HG02840 (cell line): ENCODE measurements around the gene RGMB.

Experiments
- ATAC-seq: cut with Tn5 transposase; IDR thresholded peaks from one replicate; pipeline ENCODE4 v1.9.1; 2021; ENCODE audit warnings: mild to moderate bottlenecking, moderate library complexity, moderate number of reproducible peaks; ENCODE audit not compliant: unreplicated experiment, low FRiP score

The RGMB gene

GRCh38 chr5:98768160-98768959 is 5.1 kb upstream of the RGMB start:
- ATAC-seq = no peak

GRCh38 chr5:98768960-98769209 is 4.6 kb upstream of the RGMB start:
- no peak for ATAC-seq

- ATAC-seq = no peak
Measured at GRCh38 chr5:98769210-98769958, 4.1 kb upstream of the RGMB start.

- no peak for ATAC-seq
Measured at GRCh38 chr5:98769959-98770208, 3.6 kb upstream of the RGMB start.

GRCh38 chr5:98770209-98770910 is 3.1 kb upstream of the RGMB start:
- ATAC-seq = no peak

GRCh38 chr5:98770911-98771322 is 2.5 kb upstream of the RGMB start:
- no peak for ATAC-seq

GRCh38 chr5:98771382-98772109 is 1.9 kb upstream of the RGMB start:
- ATAC-seq = no peak

- ATAC-seq = no peak
Measured at GRCh38 chr5:98772415-98773213, 849 bp upstream of the RGMB start.

GRCh38 chr5:98773214-98773463 is 324 bp upstream of the RGMB start:
- no peak for ATAC-seq

- ATAC-seq = peak; percentile 33
Measured at GRCh38 chr5:98774192-98775033, 950 bp downstream of the RGMB start.

- no peak for ATAC-seq
Measured at GRCh38 chr5:98775246-98776065, 2.0 kb downstream of the RGMB start.

- ATAC-seq = no peak
Measured at GRCh38 chr5:98776066-98776705, 2.7 kb downstream of the RGMB start.

- ATAC-seq = no peak
Measured at GRCh38 chr5:98777295-98777694, 3.8 kb downstream of the RGMB start.

GRCh38 chr5:98779264-98779877 is 5.9 kb downstream of the RGMB start:
- no peak for ATAC-seq

GRCh38 chr5:98780390-98780789 is 6.9 kb downstream of the RGMB start:
- no peak for ATAC-seq

GRCh38 chr5:98781520-98781919 is 8.1 kb downstream of the RGMB start:
- ATAC-seq = no peak

GRCh38 chr5:98781964-98782363 is 8.5 kb downstream of the RGMB start:
- ATAC-seq = no peak

GRCh38 chr5:98783051-98783649 is 9.7 kb downstream of the RGMB start:
- no peak for ATAC-seq
